Activated T-cell treated with anti-CD3 and anti-CD28 coated beads, Interleukin-2, amount 50 U/mL, for 24 hours (primary cell): ENCODE measurements around the gene INAFM1.

ENCODE experiments used
- DNase-seq: peaks from one replicate; pipeline ENCODE4 v3.0.0-alpha.2; 2020
- H3K27ac Mint-ChIP-seq: 2 replicates; pipeline ENCODE4 v1.8.0; 2020; ENCODE audit warnings: mild to moderate bottlenecking, mixed read lengths
- H3K27me3 Mint-ChIP-seq: 2 replicates; pipeline ENCODE4 v1.8.0; 2020; ENCODE audit warnings: mixed read lengths
- H3K36me3 Mint-ChIP-seq: 2 replicates; pipeline ENCODE4 v1.8.0; 2020; ENCODE audit warnings: low read depth, mixed read lengths
- H3K4me1 Mint-ChIP-seq: 2 replicates; pipeline ENCODE4 v1.8.0; 2020; ENCODE audit warnings: low read depth, mixed read lengths
- H3K4me3 Mint-ChIP-seq: 2 replicates; pipeline ENCODE4 v1.8.0; 2020; ENCODE audit warnings: mild to moderate bottlenecking, moderate library complexity, mixed read lengths
- H3K9me3 Mint-ChIP-seq: 2 replicates; pipeline ENCODE4 v1.8.0; 2020; ENCODE audit warnings: mixed read lengths

Gene INAFM1

DNA sequence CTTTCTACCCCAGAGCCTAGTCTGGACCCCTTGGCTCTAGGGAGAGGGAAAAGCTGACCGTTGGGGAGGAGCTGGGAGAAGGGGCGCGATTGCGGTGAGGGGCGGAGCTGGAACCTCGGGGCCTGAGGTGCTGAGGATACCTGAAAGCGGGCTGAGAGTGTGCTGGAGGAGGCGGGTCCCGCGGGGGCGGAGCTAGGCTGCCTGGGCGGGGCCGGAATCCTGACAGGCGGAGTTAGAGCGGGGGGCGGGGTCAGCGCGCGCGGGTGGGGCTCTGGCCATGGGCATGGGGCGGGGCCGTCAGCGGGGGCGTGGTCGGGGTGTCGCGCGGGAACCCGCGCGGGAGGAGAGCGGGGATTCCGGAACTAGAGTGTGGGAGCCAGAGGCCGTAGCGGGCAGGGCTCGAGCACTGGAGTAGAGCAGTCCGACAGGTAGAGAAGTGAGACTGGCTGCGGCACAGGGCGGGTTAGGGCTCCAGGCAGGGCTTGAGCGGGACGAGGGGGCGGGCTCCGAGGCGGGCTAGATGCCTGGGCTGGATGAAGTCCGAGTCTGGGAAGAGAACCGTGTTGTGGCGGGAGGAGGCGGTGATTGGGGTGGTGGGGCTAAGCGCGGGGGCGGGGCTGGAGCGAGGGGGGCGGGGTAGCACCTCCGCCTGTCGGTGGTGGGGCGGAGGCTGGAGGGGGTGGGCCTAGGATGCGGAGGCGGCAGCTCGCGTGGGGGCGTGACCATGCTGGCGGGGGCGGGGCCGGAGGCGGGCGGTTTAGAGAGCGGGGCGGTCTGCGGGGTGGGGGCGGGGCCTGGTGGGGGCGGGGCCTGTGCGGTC is at the start of gene INAFM1:
TSS of gene INAFM1 (plus strand) at position 815 of the 820 bp plus-strand sequence. CDS start 35 bp downstream, outside the sequence.
- peak within 1 kb of the TSS; percentile 91 for H3K4me3 Mint-ChIP-seq
- H3K4me1 Mint-ChIP-seq, result peaks cover 26% of the 10 kb centered on the region
- H3K27me3 Mint-ChIP-seq, result no peaks in the 10 kb centered on the region
- peak within 1 kb of the TSS; percentile 99 for H3K27ac Mint-ChIP-seq
- H3K36me3 Mint-ChIP-seq, result peaks cover 46% of the 10 kb centered on the region
- H3K9me3 Mint-ChIP-seq, result no peaks in the 10 kb centered on the region
- DNase-seq, result peak; percentile 100

DNA sequence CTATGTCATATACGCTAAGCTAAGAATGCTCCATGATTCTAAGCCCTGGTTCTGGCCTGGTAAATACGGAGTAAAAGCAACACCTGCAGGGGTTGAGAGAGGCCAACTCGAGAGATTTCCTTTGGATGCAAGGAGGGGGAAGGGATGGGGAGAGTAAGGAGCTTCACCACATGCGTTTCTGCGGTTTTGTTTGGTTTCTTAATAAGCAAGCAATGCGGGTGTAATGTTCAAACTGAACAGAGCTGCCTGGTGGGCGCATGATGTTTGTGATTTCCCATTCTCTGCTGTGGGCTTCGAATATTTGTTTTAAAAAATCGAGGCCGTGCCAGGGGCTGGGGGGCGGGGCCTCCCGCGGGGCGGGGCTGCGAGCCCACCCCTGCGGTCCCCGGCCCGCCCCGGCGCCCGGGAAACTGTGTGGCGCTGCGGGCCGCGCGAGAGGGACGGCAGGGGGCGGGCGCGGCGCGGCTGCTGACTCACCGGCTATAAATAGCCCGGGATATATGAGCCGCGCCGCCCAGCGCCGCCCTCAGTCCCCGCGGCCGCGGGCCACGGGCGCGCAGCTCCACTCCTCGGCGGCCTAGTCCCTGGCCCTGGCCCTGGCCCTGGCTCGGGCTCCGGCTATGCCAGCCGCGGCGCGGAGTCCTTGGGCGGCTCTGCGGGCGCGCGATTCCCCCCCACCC is 48.8 kb upstream of the INAFM1 start:
- peak; percentile 89 for DNase-seq
- Mint-ChIP-seq H3K36me3 (peaks cover 12% of the 10 kb centered on the region), H3K4me1 (peaks cover 18% of the 10 kb centered on the region)

GRCh38 chr19:47226426-47227351 is 48.0 kb upstream of the INAFM1 start:
- DNase-seq, result no peak
- peak overlapping the region; percentile 92 for H3K27ac Mint-ChIP-seq

More for the DNA sequence above, 48.8 kb upstream of the INAFM1 start:
- Mint-ChIP-seq H3K9me3 (no peaks in the 10 kb centered on the region), H3K27ac (peak overlapping the region; percentile 65), H3K4me3 (peak overlapping the region; percentile 79), H3K27me3 (no peaks in the 10 kb centered on the region)

DNA sequence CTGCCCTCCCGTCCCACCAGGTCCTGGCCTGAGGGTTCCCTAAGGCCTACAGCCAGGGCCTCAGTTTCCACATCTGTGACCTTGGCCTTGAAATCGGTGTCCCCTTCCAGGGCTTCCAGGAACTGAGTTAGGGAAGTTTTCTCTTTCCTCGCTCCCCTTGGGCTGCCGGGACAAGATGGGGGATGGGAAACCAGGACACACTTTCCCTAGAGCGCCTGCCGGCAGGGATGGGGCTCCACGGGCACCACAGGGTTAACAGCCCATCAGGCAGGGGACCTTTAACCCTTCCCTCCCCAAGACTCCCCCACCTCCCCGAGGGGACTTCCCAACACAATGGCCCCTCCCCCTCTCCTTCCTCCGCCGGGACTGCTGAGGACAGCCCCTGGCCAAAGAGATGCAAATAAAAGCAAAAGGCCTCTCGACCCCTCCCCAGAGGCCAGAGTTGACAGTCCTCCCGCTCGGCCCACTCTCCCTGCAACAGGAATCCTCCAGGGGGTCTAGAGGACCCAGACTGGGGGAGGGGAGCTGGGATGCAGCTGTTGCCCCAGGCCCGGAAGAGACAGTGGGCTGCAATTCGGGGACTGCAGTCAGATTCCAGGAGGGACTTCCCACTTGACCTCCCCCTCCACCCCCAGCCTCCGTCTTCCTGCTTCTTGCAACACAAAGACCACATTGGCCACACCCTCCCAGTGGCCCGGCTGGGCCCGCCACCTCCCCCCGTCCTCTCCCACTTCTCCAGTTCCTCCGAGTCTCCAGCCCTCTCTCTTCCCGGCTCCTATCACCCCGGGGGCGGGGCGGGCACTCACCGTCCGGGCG is 47.1 kb upstream of the INAFM1 start:
- DNase-seq, result peak; percentile 59
- Mint-ChIP-seq H3K4me3 (peak overlapping the region; percentile 79), H3K4me1 (peaks cover 31% of the 10 kb centered on the region), H3K36me3 (peaks cover 6% of the 10 kb centered on the region), H3K27ac (peak overlapping the region; percentile 76), H3K27me3 (no peaks in the 10 kb centered on the region), H3K9me3 (no peaks in the 10 kb centered on the region)

More at GRCh38 chr19:47226426-47227351, 48.0 kb upstream of the INAFM1 start:
- H3K36me3 Mint-ChIP-seq, result peaks cover 11% of the 10 kb centered on the region
- H3K4me1 Mint-ChIP-seq, result peaks cover 23% of the 10 kb centered on the region
- H3K4me3 Mint-ChIP-seq, result peak overlapping the region; percentile 79
- H3K27me3 Mint-ChIP-seq, result no peaks in the 10 kb centered on the region
- no peaks in the 10 kb centered on the region for H3K9me3 Mint-ChIP-seq

- Mint-ChIP-seq H3K27ac (no peak overlapping the region), H3K4me1 (peaks cover 35% of the 10 kb centered on the region), H3K9me3 (no peaks in the 10 kb centered on the region), H3K4me3 (no peak overlapping the region), H3K36me3 (peaks cover 6% of the 10 kb centered on the region), H3K27me3 (no peaks in the 10 kb centered on the region)
- peak; percentile 66 for DNase-seq
These were observed 46.3 kb upstream of the INAFM1 start for GRCh38 chr19:47228168-47228936.

DNA sequence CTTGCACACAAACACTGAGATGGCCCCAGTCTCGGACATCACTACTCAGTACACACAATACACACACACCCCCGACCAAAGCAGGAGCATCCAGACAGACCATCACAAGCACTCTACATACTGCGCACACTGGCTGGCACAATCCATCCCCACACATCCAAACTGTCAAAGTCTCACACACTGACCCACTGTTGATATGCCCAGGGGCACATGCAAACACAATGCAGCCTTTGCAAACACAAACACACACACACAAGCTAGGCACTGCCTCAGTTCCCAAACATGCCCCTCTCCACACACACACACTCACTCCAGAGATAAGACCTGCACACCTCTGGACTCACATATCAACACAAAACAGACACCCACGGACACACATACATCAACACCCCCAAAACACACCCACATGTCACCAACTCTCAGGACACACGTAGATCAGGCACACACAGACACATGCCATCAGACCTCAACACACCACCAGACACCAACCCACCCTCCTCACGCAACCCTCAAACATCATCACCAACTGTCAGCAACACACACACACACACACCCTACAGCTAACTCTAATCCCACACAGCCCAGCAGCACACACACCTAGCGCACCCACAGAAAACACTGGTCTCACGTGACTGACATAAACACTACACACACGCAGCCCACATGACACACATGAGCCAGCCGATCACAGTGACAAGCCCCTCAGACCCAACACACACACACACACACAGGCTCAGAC is 45.6 kb upstream of the INAFM1 start:
- H3K4me3 Mint-ChIP-seq, result no peak overlapping the region
- DNase-seq, result no peak
- peaks cover 5% of the 10 kb centered on the region for H3K36me3 Mint-ChIP-seq
- no peak overlapping the region for H3K27ac Mint-ChIP-seq
- no peaks in the 10 kb centered on the region for H3K27me3 Mint-ChIP-seq
- no peaks in the 10 kb centered on the region for H3K9me3 Mint-ChIP-seq
- H3K4me1 Mint-ChIP-seq, result peaks cover 35% of the 10 kb centered on the region

GRCh38 chr19:47229676-47230053 is 45.0 kb upstream of the INAFM1 start:
- Mint-ChIP-seq H3K36me3 (peaks cover 5% of the 10 kb centered on the region), H3K4me1 (peaks cover 35% of the 10 kb centered on the region), H3K27me3 (no peaks in the 10 kb centered on the region), H3K27ac (no peak overlapping the region), H3K9me3 (no peaks in the 10 kb centered on the region), H3K4me3 (no peak overlapping the region)
- DNase-seq, result peak; percentile 54

DNA sequence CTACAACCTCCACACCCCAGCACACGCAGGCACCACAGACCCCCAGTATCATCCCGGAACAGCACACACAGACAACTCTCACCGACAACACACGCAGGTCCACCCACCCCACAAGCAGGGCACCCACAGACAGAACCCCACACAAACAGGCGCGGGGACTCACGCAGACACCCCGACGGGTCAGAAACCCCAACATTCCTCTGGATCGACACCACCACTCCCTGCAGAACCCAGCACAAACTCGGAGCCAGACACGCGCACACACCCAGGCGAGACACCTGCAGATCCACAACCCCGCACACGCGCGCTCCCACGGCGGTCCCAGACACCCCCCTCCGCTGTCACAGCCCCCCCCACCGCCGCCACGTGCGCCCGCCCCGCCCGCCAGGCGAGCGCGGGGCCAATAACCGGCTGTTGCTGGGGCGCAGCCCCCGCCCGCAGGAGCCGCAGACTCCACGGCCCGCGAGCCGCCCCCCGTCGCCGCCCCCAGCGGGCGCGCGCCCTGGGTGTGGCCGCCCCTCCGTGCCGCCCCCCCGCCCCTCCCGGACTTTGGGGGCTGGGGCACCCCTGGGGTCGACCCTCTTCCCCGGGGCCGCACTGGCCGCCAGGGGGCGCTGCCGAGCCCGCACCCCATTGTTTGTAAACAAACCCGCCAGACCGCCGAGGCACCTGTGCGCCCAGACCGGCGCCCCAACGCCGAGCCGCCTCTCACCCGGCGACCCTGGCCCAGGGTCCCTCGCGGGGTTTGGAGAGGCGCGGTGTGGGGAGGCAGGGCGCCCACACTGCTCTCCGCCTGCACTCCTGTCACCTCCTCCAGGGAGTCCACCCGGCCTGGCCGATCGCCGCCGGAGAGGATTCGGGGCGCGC is 44.4 kb upstream of the INAFM1 start:
- H3K27ac Mint-ChIP-seq, result no peak overlapping the region
- peaks cover 4% of the 10 kb centered on the region for H3K36me3 Mint-ChIP-seq
- H3K9me3 Mint-ChIP-seq, result no peaks in the 10 kb centered on the region
- H3K27me3 Mint-ChIP-seq, result no peaks in the 10 kb centered on the region
- H3K4me1 Mint-ChIP-seq, result peaks cover 34% of the 10 kb centered on the region
- DNase-seq, result peak; percentile 86
- H3K4me3 Mint-ChIP-seq, result peak overlapping the region; percentile 60

DNA sequence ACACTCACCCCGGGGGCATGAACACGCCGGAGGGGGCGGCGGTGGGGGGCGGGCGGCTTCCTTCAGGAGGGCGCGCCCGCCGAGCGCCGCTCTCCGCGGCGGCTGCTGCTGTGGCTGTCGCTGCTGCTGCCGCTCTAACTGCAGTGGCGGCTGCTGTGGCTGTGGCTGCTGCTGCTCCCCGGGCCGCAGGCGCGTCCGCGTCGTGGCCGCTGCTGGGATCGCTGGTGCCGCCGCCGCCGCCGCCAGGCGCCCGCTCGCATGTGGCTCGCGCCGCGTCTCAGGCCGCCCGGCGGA is 43.8 kb upstream of the INAFM1 start, which contains the start of gene BBC3:
TSS of gene BBC3 (minus strand) at position 279 of the 294 bp plus-strand sequence. CDS start 2,768 bp downstream, outside the sequence.
- Mint-ChIP-seq H3K27ac (peak within 1 kb of the TSS; percentile 77), H3K27me3 (no peaks in the 10 kb centered on the region), H3K4me1 (peaks cover 29% of the 10 kb centered on the region), H3K4me3 (peak within 1 kb of the TSS; percentile 73), H3K36me3 (no peaks in the 10 kb centered on the region), H3K9me3 (no peaks in the 10 kb centered on the region)
- no peak for DNase-seq

- peak; percentile 91 for DNase-seq
- no peaks in the 10 kb centered on the region for H3K36me3 Mint-ChIP-seq
- peak overlapping the region; percentile 73 for H3K4me3 Mint-ChIP-seq
- peaks cover 29% of the 10 kb centered on the region for H3K4me1 Mint-ChIP-seq
- H3K27me3 Mint-ChIP-seq, result no peaks in the 10 kb centered on the region
- H3K9me3 Mint-ChIP-seq, result no peaks in the 10 kb centered on the region
- peak overlapping the region; percentile 77 for H3K27ac Mint-ChIP-seq
These were observed 43.2 kb upstream of the INAFM1 start for GRCh38 chr19:47231215-47232054.

DNA sequence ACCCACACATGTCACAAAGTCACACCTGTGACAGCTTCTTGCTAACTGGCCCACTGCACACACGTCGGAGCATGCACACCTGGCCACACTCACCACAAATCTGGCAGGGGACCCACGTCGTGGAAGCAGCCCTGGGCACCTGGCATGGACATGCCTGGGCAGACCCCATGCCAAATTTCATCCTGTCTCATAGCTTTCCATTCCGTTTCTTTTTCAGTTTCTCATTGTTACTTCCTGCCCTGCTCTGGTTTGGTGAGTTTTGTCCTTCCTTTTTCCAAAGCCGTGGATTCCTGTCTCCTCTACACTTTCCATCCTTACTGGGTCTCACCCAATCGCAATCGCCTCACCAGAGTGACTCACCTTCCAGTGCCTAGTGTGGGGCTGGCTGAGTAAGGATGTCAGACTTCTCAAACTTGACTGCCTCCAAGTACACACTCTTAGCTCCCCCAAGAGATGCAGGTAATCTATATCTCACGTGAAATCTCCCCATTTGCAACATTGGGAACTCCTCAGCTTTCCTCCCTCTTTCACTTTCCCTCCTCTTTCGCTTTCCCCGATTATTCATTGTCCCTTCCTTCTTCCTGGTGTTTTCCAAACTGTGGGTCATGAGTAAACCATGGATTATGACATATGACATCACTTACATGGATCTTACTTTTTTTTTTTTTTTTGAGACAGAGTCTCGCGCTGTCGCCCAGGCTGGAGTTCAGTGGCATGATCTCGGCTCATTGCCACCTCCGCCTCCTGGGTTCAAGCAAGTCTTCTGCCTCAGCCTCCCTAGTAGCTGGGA is 42.1 kb upstream of the INAFM1 start:
- Mint-ChIP-seq H3K27me3 (no peaks in the 10 kb centered on the region), H3K9me3 (no peaks in the 10 kb centered on the region), H3K27ac (peak overlapping the region; percentile 68), H3K36me3 (no peaks in the 10 kb centered on the region), H3K4me3 (peak overlapping the region; percentile 73), H3K4me1 (peaks cover 19% of the 10 kb centered on the region)
- DNase-seq, result no peak
